HL-60 (cell line): ENCODE data around the gene NBPF20.
"Not testable (repeated sequence)": the region's sequence is repeated elsewhere in the genome, so short reads cannot be mapped to it uniquely, and the experiment has no call there.

Experiments used
- DNase-seq, 2 experiments: peaks; one replicate each; pipeline ENCODE4 v3.0.0-alpha.2; 2010 to 2020; ENCODE audit warnings: low read depth in 1 of 2, low spot score in 1 of 2
- H3K27ac ChIP-seq: fragments of 250-450 bp; sonication (Bioruptor Pico); replicated peaks from 2 replicates; pipeline ENCODE4 v1.5.1; 2020; ENCODE audit warnings: mild to moderate bottlenecking, moderate library complexity
- H3K27me3 ChIP-seq: fragments of 250-450 bp; sonication (Bioruptor Pico); 2 replicates; pipeline ENCODE4 v1.5.1; 2021; ENCODE audit warnings: mild to moderate bottlenecking, moderate library complexity; ENCODE audit not compliant: insufficient read depth, poor library complexity, severe bottlenecking
- H3K4me3 ChIP-seq: replicated peaks from 2 replicates; pipeline ENCODE4 v1.5.1; 2011; ENCODE audit warnings: mild to moderate bottlenecking, control low read depth, low read length; ENCODE audit not compliant: insufficient read depth
- POLR2AphosphoS5 ChIP-seq: IDR thresholded peaks from 2 replicates; pipeline ENCODE4 v1.6.1; 2012; ENCODE audit warnings: low read depth

NBPF20 gene

GRCh38 chr1:145424612-145425435 is 579 bp downstream of the NBPF20 start:
- DNase-seq: peak in 1 of 2 experiments; percentile 33
- not testable (repeated sequence) for H3K27me3 ChIP-seq

DNA sequence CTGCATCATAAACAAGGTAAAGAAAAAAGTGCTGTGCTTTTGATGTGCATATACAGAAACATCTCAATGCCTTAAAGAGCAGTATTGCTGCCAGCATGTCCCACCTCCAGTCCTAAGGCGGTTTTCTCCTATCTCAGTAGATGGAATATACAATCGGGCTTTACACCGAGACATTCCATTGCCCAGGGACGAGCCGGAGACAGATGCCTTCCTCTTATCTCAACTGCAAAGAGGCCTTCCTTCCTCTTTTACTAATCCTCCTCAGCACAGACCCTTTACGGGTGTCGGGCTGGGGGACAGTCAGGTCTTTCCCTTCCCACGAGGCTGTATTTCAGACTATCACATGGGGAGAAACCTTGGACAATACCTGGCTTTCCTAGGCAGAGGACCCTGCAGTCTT is 10.3 kb downstream of the NBPF20 start:
- DNase-seq, H3K4me3 ChIP-seq, H3K27me3 ChIP-seq, H3K27ac ChIP-seq: not testable (repeated sequence)

More at GRCh38 chr1:145424612-145425435, 579 bp downstream of the NBPF20 start:
- H3K4me3 ChIP-seq: peak overlapping the region; percentile 58
- TF ChIP-seq POLR2AphosphoS5: 0 out of 2 replicates have a peak, but pooled peaks have one; percentile 32
- peak overlapping the region; percentile 40; the same call in 1 of the 2 replicates for H3K27ac ChIP-seq

DNA sequence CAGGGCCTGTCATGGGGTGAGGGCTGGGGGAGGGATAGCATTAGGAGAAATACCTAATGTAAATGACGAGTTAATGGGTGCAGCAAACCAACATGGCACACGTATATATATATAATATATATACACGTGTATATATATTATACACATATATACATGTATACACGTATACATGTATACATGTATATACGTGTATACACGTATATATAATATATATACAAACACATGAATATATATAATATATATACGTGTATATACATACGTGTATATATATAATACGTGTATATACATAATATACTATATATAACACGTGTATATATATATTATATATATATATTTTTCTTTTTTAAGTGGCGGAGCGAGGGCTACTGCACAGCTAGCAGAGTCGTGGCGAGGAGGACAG is 18.1 kb downstream of the NBPF20 start:
- not testable (repeated sequence) for H3K4me3 ChIP-seq, H3K27ac ChIP-seq, H3K27me3 ChIP-seq, DNase-seq

DNA sequence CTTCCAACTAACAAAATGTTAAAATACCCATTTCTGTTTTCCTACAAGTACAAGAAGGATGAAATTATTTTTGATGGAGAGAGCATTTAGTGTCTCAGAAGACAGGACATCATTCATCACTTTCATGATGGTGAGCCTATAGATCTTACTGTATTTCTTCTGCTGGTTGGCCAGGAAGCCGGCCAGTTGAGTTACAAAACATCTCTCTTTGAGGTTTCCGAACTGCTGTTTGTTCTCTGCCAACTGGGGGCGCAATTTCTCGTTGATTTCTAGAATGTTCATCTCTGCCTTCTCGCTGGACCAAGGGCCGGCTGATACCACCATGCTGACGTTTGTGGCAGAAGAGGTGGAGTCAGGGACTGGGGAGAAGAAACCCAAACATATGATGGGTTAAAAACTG is 20.5 kb downstream of the NBPF20 start:
- not testable (repeated sequence) for H3K4me3 ChIP-seq, DNase-seq, H3K27me3 ChIP-seq, H3K27ac ChIP-seq

- not testable (repeated sequence) for H3K27me3 ChIP-seq, H3K27ac ChIP-seq, DNase-seq, H3K4me3 ChIP-seq
Measured at GRCh38 chr1:145400701-145401100, 24.7 kb downstream of the NBPF20 start.
